ENCODE data around the gene XXYLT1. TPM values are rescaled to one million over a fixed set of nuclear protein-coding genes. Genes with fewer than 3 reads are reported as not detected.
"Not testable (repeated sequence)": the region's sequence is repeated elsewhere in the genome, so short reads cannot be mapped to it uniquely, and the experiment has no call there.

The XXYLT1 gene
- total RNA-seq, 2 donors from 2014 or later, result 1.3 to 4.2 TPM

GRCh38 chr3:195219351-195220230 lies 51.4 kb downstream of the XXYLT1 start:
- Histone ChIP-seq H3K27ac (no peak overlapping the region), H3K36me3 (replicated peaks in 1 of 2; ENCODE audit: insufficient read depth in 1 of 2, low read depth in 2 of 2) (no peaks in the 10 kb centered on the region), H3K4me1 (no peaks in the 10 kb centered on the region), H3K27me3 (no peaks in the 10 kb centered on the region), H3K4me3 (no peak overlapping the region), H3K9me3 (no peaks in the 10 kb centered on the region)
- no peak for TF ChIP-seq POLR2A (IDR thresholded peaks at IDR 0.05)
- TF ChIP-seq, protein P1, sequence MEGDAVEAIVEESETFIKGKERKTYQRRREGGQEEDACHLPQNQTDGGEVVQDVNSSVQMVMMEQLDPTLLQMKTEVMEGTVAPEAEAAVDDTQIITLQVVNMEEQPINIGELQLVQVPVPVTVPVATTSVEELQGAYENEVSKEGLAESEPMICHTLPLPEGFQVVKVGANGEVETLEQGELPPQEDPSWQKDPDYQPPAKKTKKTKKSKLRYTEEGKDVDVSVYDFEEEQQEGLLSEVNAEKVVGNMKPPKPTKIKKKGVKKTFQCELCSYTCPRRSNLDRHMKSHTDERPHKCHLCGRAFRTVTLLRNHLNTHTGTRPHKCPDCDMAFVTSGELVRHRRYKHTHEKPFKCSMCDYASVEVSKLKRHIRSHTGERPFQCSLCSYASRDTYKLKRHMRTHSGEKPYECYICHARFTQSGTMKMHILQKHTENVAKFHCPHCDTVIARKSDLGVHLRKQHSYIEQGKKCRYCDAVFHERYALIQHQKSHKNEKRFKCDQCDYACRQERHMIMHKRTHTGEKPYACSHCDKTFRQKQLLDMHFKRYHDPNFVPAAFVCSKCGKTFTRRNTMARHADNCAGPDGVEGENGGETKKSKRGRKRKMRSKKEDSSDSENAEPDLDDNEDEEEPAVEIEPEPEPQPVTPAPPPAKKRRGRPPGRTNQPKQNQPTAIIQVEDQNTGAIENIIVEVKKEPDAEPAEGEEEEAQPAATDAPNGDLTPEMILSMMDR (IDR thresholded peaks at IDR 0.05), result no peak
- ATAC-seq (no peak), DNase-seq (no peak)
- intact Hi-C loops (cut with DNase I), result no loop called here
- 89 to 96% methylated on average over 8 of the region's 8 CpGs for WGBS, 2 donors

- DNase-seq; H3K27me3 ChIP-seq; H3K4me3 ChIP-seq; intact Hi-C loops (cut with DNase I); H3K9me3 ChIP-seq; ATAC-seq; H3K4me1 ChIP-seq; H3K27ac ChIP-seq; H3K36me3 ChIP-seq (replicated peaks in 1 of 2; ENCODE audit: insufficient read depth in 1 of 2, low read depth in 2 of 2): not testable (repeated sequence)
- WGBS, 2 donors, result 89% methylated on average over 5 of the region's 5 CpGs; no CpG with 5 or more reads in 1 of the 2 donors
Observed at GRCh38 chr3:195218331-195218730, 52.6 kb downstream of the XXYLT1 start.

- 72 to 83% methylated on average over 2 of the region's 2 CpGs for WGBS, 2 donors
- H3K4me1 ChIP-seq; intact Hi-C loops (cut with DNase I); H3K4me3 ChIP-seq; ATAC-seq; H3K36me3 ChIP-seq (replicated peaks in 1 of 2; ENCODE audit: insufficient read depth in 1 of 2, low read depth in 2 of 2); H3K27me3 ChIP-seq; H3K9me3 ChIP-seq; DNase-seq; H3K27ac ChIP-seq: not testable (repeated sequence)
Observed at GRCh38 chr3:195215576-195215975, 55.4 kb downstream of the XXYLT1 start.

DNA sequence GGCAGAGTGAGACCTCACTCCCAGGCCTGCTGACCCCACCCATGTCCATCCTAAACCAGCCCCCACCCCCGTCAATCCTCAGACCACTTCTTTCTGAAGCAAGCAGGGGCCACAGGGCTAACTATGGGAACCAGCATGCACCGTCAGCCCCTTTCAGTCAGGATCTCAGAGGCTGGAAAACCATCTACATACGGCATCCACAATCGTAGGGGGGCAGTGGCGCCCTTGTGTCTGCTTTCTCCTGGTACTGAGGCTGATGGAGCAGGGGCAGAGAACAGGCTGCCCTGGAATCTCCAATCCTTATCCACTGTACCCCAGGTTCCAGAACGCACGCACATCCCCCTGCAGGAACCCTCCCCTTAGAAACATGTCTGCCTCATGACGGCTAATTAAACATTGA lies 56.6 kb downstream of the XXYLT1 start:
- TF ChIP-seq, protein P1 (IDR thresholded peaks at IDR 0.05), result no peak
- no peak for TF ChIP-seq POLR2A (IDR thresholded peaks at IDR 0.05)
- no peak for ATAC-seq
- H3K4me3 ChIP-seq, result no peak overlapping the region

GRCh38 chr3:195213639-195214315 lies 57.2 kb downstream of the XXYLT1 start:
- H3K4me3 ChIP-seq, result no peak overlapping the region
- H3K27me3 ChIP-seq, result no peaks in the 10 kb centered on the region
- no peak overlapping the region for H3K27ac ChIP-seq
- ATAC-seq, result no peak
- no peaks in the 10 kb centered on the region for H3K9me3 ChIP-seq
- 82 to 90% methylated on average over 9 of the region's 9 CpGs for WGBS, 2 donors
- intact Hi-C loops (cut with DNase I), result no loop called here
- no peak for TF ChIP-seq POLR2A (IDR thresholded peaks at IDR 0.05)
- TF ChIP-seq, protein P1 (IDR thresholded peaks at IDR 0.05), result no peak
- H3K36me3 ChIP-seq (replicated peaks in 1 of 2; ENCODE audit: insufficient read depth in 1 of 2, low read depth in 2 of 2), result no peaks in the 10 kb centered on the region
- DNase-seq, result no peak
- peaks cover 19% of the 10 kb centered on the region for H3K4me1 ChIP-seq

More for the DNA sequence above, 56.6 kb downstream of the XXYLT1 start:
- H3K27ac ChIP-seq, result no peak overlapping the region
- 97 to 98% methylated on average over 8 of the region's 8 CpGs for WGBS, 2 donors
- peaks cover 17% of the 10 kb centered on the region for H3K4me1 ChIP-seq
- no peaks in the 10 kb centered on the region for H3K36me3 ChIP-seq (replicated peaks in 1 of 2; ENCODE audit: insufficient read depth in 1 of 2, low read depth in 2 of 2)
- H3K27me3 ChIP-seq, result no peaks in the 10 kb centered on the region
- intact Hi-C loops (cut with DNase I), result no loop called here
- no peak for DNase-seq
- no peaks in the 10 kb centered on the region for H3K9me3 ChIP-seq
